ENCODE data around the gene OR8B2.

DNA sequence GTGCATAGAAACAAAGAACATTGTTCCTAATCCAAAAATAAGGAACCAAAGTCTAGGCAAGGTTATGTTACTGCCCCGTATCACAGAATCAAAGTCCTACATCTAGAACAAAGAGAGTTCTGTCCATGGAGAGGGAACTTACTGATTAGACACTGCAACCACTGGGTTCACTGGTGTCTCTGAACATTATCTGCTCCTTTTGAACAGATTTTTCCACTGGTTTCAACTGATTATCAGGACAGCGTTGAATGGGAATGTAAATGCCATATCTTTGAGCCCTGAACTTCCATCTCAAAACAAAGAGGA, 44.2 kb downstream of the OR8B2 start:
- no peak for TF ChIP-seq POLR2A (IDR thresholded peaks at IDR 0.05)
- TF ChIP-seq, protein P1, sequence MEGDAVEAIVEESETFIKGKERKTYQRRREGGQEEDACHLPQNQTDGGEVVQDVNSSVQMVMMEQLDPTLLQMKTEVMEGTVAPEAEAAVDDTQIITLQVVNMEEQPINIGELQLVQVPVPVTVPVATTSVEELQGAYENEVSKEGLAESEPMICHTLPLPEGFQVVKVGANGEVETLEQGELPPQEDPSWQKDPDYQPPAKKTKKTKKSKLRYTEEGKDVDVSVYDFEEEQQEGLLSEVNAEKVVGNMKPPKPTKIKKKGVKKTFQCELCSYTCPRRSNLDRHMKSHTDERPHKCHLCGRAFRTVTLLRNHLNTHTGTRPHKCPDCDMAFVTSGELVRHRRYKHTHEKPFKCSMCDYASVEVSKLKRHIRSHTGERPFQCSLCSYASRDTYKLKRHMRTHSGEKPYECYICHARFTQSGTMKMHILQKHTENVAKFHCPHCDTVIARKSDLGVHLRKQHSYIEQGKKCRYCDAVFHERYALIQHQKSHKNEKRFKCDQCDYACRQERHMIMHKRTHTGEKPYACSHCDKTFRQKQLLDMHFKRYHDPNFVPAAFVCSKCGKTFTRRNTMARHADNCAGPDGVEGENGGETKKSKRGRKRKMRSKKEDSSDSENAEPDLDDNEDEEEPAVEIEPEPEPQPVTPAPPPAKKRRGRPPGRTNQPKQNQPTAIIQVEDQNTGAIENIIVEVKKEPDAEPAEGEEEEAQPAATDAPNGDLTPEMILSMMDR (IDR thresholded peaks at IDR 0.05), result no peak

All from esophagus squamous epithelium (tissue), 4 donors.